HEK293T (cell line): ENCODE results near the gene RPS21.

ENCODE experiments used
- ARNT ChIP-seq: fragments of 450-650 bp; IDR thresholded peaks from 2 replicates; pipeline ENCODE4 v1.6.1; 2017; ENCODE audit warnings: mild to moderate bottlenecking
- FOXM1 ChIP-seq: fragments of 450-650 bp; IDR thresholded peaks from 2 replicates; pipeline ENCODE4 v1.6.1; 2017; ENCODE audit warnings: mild to moderate bottlenecking, borderline replicate concordance

DNA sequence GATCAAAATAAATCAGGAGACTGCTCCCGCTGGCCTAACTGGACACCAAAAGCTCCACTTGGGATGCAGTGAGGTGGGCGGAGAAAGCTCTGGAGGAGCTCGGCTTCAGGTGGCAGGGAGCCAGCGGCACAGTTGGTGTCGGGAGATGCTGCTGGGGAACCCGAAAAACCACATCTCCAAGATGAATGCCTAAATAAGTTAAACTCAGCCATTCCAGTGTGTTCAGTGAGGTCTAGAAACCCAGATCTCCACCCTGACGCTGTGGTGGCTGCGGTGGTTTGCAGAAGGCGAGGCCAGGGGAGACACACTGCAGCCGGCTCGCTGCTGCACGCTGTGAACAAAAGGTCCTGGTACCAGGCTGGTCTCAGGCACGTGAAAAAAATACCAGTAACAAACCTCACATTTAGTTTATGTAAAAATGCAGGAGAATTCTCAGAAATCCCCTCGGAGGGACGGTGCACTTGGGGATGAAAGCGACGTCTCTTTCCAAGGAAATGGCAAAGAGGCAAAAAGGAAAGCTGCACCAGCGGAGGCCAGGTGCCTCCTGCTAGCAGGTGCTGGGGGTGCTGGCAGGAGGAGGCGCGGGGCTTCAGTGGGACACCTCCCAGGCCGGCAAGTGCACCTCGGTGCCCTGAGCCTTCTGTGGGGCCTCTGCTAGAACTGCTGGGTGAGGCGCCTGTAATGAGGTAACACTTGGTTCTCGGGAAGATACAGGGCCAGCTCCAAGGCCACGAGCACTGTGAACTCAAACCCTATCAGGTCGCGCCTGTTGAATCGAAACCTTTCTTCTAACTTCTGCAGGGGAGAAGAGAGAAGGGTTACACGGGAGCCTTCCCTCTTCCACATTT lies 3.6 kb downstream of the RPS21 start:
- TF ChIP-seq FOXM1 = no peak
- TF ChIP-seq ARNT = no peak
